GM23338 (cell line): ENCODE measurements around the gene CFP. TPM values are rescaled to one million over a fixed set of nuclear protein-coding genes. Genes with fewer than 3 reads are reported as not detected.

Source experiments
- ATAC-seq: fragments of 200-7000 bp; cut with Tn5 transposase; 3 replicates; pipeline ENCODE4 v1.9.1; 2020
- DNase-seq: peaks from one replicate; pipeline ENCODE4 v3.0.0-alpha.2; 2015; ENCODE audit warnings: low spot score
- H2AFZ ChIP-seq: fragments of 200-600 bp; sonication (generic); 2 replicates; pipeline ENCODE4 v1.8.0; 2016; ENCODE audit warnings: antibody characterized with exemption, mild to moderate bottlenecking, moderate library complexity
- H3F3A ChIP-seq: fragments of 200-600 bp; sonication (generic); replicated peaks from 2 replicates; pipeline ENCODE4 v1.8.0; 2017; ENCODE audit warnings: antibody characterized with exemption, mixed run types, low read depth
- H3K27ac ChIP-seq: fragments of 200-600 bp; sonication (generic); 2 replicates; pipeline ENCODE4 v1.6.1; 2016; ENCODE audit warnings: low read depth
- H3K27me3 ChIP-seq: fragments of 200-600 bp; sonication (generic); 2 replicates; pipeline ENCODE4 v1.8.0; 2016; ENCODE audit warnings: mild to moderate bottlenecking, mixed run types, moderate library complexity; ENCODE audit not compliant: insufficient read depth
- H3K36me3 ChIP-seq: fragments of 200-600 bp; sonication (generic); 2 replicates; pipeline ENCODE4 v1.8.0; 2016; ENCODE audit warnings: mild to moderate bottlenecking; ENCODE audit not compliant: insufficient read depth
- H3K4me1 ChIP-seq: fragments of 200-600 bp; sonication (generic); 2 replicates; pipeline ENCODE4 v1.8.0; 2016; ENCODE audit warnings: mild to moderate bottlenecking, moderate library complexity; ENCODE audit not compliant: insufficient read depth
- H3K4me2 ChIP-seq: fragments of 200-600 bp; sonication (generic); 2 replicates; pipeline ENCODE4 v1.7.1; 2017; ENCODE audit warnings: mixed run types
- H3K4me3 ChIP-seq: fragments of 200-600 bp; sonication (generic); 2 replicates; pipeline ENCODE4 v1.6.1; 2016; ENCODE audit warnings: mixed run types
- H3K79me2 ChIP-seq: fragments of 200-600 bp; sonication (generic); replicated peaks from 2 replicates; pipeline ENCODE4 v1.8.0; 2017; ENCODE audit warnings: mild to moderate bottlenecking; ENCODE audit not compliant: insufficient read depth
- H3K9me2 ChIP-seq: fragments of 200-600 bp; sonication (generic); 2 replicates; pipeline ENCODE4 v1.8.0; 2017; ENCODE audit not compliant: insufficient read depth
- H4K20me1 ChIP-seq: fragments of 200-600 bp; sonication (generic); replicated peaks from 2 replicates; pipeline ENCODE4 v1.8.0; 2017; ENCODE audit warnings: mild to moderate bottlenecking; ENCODE audit not compliant: insufficient read depth
- H3K27ac Mint-ChIP-seq: 2 replicates; pipeline ENCODE4 v1.8.0; 2020; ENCODE audit warnings: inconsistent platforms, mild to moderate bottlenecking, moderate library complexity, mixed read lengths
- H3K27me3 Mint-ChIP-seq: 3 replicates; pipeline ENCODE4 v1.8.0; 2022; ENCODE audit warnings: low read depth, mild to moderate bottlenecking, moderate library complexity, mixed read lengths, inconsistent platforms; ENCODE audit not compliant: insufficient read depth, poor library complexity
- H3K36me3 Mint-ChIP-seq: 3 replicates; pipeline ENCODE4 v1.8.0; 2021; ENCODE audit warnings: low read depth, mild to moderate bottlenecking, inconsistent platforms, moderate library complexity, mixed read lengths
- H3K4me1 Mint-ChIP-seq: 3 replicates; pipeline ENCODE4 v1.8.0; 2020; ENCODE audit warnings: mild to moderate bottlenecking, inconsistent platforms, mixed read lengths
- H3K4me3 Mint-ChIP-seq: 3 replicates; pipeline ENCODE4 v1.8.0; 2021; ENCODE audit warnings: moderate library complexity, mild to moderate bottlenecking, inconsistent platforms, mixed read lengths
- H3K9me3 Mint-ChIP-seq: 3 replicates; pipeline ENCODE4 v1.8.0; 2020; ENCODE audit warnings: moderate library complexity, mild to moderate bottlenecking, inconsistent platforms, mixed read lengths
- CREB1 ChIP-seq: fragments of 250-450 bp; sonication (Bioruptor Pico); IDR thresholded peaks from 2 replicates; pipeline ENCODE4 v1.5.0; 2020; ENCODE audit warnings: low read depth, mild to moderate bottlenecking, moderate library complexity
- CTCF ChIP-seq, 2 experiments: fragments of 200-600 bp in 1 of 2; sonication (generic) in 1 of 2; conservative IDR thresholded peaks; 2 replicates each; pipeline versions ENCODE4 v1.5.1 to v1.6.1; 2016 to 2017; ENCODE audit warnings: antibody characterized with exemption in 2 of 2, low read depth in 2 of 2, mild to moderate bottlenecking in 2 of 2, moderate library complexity in 1 of 2
- JUNB ChIP-seq: IDR thresholded peaks from one replicate; pipeline ENCODE4 v1.6.1; 2016; ENCODE audit warnings: antibody characterized with exemption; ENCODE audit not compliant: unreplicated experiment
- NANOG ChIP-seq: IDR thresholded peaks from 2 replicates; pipeline ENCODE4 v1.6.1; 2016; ENCODE audit warnings: antibody characterized with exemption, borderline replicate concordance
- STAT1 ChIP-seq: IDR thresholded peaks from one replicate; pipeline ENCODE4 v1.6.1; 2016; ENCODE audit warnings: antibody characterized with exemption; ENCODE audit not compliant: unreplicated experiment
- polyA plus RNA-seq: library from polyadenylated mRNA; unstranded; fragments of >200 nt; fragmentation: Nextera tagmentation; extraction: Ambion mirVana; gene quantifications from 2 replicates; pipeline ENCODE4 v1.2.1, GENCODE V29; 2016
- total RNA-seq: library from RNA; depleted of rRNA; stranded (reverse); fragments of >200 nt; shearing (Covaris generic); gene quantifications from 2 replicates; pipeline ENCODE4 v1.2.3, GENCODE V29; 2014
- TF ChIP-seq, protein P1 (sequence below): IDR thresholded peaks from 2 replicates; pipeline ENCODE4 v1.6.1; 2016; ENCODE audit warnings: antibody characterized with exemption

Gene CFP
- total and polyA plus RNA-seq, 2 experiments from 2014 or later, result 2.1 to 2.2 TPM

DNA sequence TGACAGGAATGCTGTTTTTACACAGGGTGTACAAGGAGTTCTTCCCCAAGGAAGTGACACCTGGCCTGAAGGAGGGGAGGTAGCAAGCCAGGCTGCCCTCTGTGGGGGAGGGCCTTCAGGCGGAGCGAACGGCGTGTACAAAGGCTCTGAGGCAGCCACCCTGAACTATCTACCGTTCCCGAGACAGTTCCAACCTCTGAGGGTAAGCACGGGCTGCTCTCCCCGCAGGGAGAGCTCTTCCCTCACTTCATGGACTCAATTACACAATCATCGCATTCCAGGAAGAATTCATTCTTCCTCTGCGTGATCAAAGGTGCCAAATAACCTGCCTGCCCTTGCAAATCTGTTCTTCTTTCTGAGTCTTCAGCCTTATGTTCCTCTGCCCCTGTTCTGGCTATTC, 15.8 kb upstream of the CFP start (continued):
- TF ChIP-seq, protein P1, sequence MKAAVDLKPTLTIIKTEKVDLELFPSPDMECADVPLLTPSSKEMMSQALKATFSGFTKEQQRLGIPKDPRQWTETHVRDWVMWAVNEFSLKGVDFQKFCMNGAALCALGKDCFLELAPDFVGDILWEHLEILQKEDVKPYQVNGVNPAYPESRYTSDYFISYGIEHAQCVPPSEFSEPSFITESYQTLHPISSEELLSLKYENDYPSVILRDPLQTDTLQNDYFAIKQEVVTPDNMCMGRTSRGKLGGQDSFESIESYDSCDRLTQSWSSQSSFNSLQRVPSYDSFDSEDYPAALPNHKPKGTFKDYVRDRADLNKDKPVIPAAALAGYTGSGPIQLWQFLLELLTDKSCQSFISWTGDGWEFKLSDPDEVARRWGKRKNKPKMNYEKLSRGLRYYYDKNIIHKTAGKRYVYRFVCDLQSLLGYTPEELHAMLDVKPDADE, result no peak
- no peak for TF ChIP-seq CREB1 (CRISPR knock-in tag)
- no peak for TF ChIP-seq STAT1
- no peak for TF ChIP-seq NANOG

- Histone ChIP-seq H3K4me2 (no peak overlapping the region), H4K20me1 (no peaks in the 10 kb centered on the region; the same call in 1 of the 2 replicates), H3K36me3 (peaks cover 7% of the 10 kb centered on the region; the same call in 1 of the 2 replicates), H3K79me2 (peaks cover 34% of the 10 kb centered on the region), H3K9me2 (no peaks in the 10 kb centered on the region), H3K4me3 (no peak overlapping the region), H2AFZ (no peak overlapping the region), H3K27me3 (no peaks in the 10 kb centered on the region), H3K4me1 (no peaks in the 10 kb centered on the region; the same call in 1 of the 2 replicates), H3F3A (no peaks in the 10 kb centered on the region), H3K27ac (no peak overlapping the region)
- DNase-seq (peak; percentile 73), ATAC-seq (peak; percentile 96)
- peaks cover 15% of the 10 kb centered on the region for H3K4me1 Mint-ChIP-seq
- H3K27me3 Mint-ChIP-seq, result peaks cover 10% of the 10 kb centered on the region
- H3K4me3 Mint-ChIP-seq, result no peak overlapping the region
- H3K36me3 Mint-ChIP-seq, result peaks cover 38% of the 10 kb centered on the region
- no peak overlapping the region for H3K27ac Mint-ChIP-seq
- TF ChIP-seq CREB1 (CRISPR knock-in tag) (no peak), JUNB (no peak), STAT1 (no peak), CTCF (conservative IDR thresholded peaks at IDR 0.05; ENCODE audit: low read depth in 2 of 2) (peak; percentile 40 to 62)
- peaks cover 14% of the 10 kb centered on the region for H3K9me3 Mint-ChIP-seq
Observed at GRCh38 chrX:47644557-47645091, 14.9 kb upstream of the CFP start.

DNA sequence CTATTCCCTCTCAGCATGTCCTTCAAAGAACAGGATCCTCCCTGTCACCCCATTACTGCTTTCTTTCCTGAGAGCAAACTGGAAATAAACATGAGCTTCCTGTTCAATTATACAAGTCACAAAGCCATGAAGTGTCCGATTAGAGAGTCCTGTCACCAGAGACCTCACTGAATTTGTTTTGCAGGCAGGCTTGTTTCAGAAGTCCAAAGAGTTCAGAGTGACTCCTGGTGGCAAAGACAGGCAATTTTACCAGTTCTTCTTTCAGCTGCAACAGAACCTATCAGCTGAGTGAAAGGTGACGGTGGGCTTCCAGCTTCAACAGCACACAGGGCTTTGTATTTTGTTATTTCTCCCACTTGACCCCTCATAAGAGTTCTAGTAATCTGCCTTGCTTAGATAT, 14.2 kb upstream of the CFP start:
- Mint-ChIP-seq H3K27ac (no peak overlapping the region), H3K27me3 (peaks cover 10% of the 10 kb centered on the region), H3K4me1 (peaks cover 10% of the 10 kb centered on the region), H3K9me3 (peaks cover 14% of the 10 kb centered on the region), H3K36me3 (peaks cover 45% of the 10 kb centered on the region), H3K4me3 (no peak overlapping the region)
- H3K4me2 ChIP-seq, result no peak overlapping the region
- no peak overlapping the region for H3K27ac ChIP-seq
- H3K4me3 ChIP-seq, result no peak overlapping the region
- H3F3A ChIP-seq, result no peaks in the 10 kb centered on the region
- H3K79me2 ChIP-seq, result peaks cover 27% of the 10 kb centered on the region
- DNase-seq (no peak), ATAC-seq (peak; percentile 46; the same call in 2 of the 3 replicates)
- H2AFZ ChIP-seq, result no peak overlapping the region
- H3K9me2 ChIP-seq, result no peaks in the 10 kb centered on the region
- TF ChIP-seq STAT1, result no peak
- peak; percentile 34 to 45; a peak in 3 of 4 replicates for TF ChIP-seq CTCF (conservative IDR thresholded peaks at IDR 0.05; ENCODE audit: low read depth in 2 of 2)
- H3K4me1 ChIP-seq, result no peaks in the 10 kb centered on the region
- peaks cover 8% of the 10 kb centered on the region; the same call in 1 of the 2 replicates for H3K36me3 ChIP-seq
- H4K20me1 ChIP-seq, result no peaks in the 10 kb centered on the region; the same call in 1 of the 2 replicates
- no peaks in the 10 kb centered on the region for H3K27me3 ChIP-seq
